HEK293 (cell line): ENCODE results near the gene IFNL4.
"Not testable (repeated sequence)": the region's sequence is repeated elsewhere in the genome, so short reads cannot be mapped to it uniquely, and the experiment has no call there.

Experiments
- CTCF ChIA-PET: fragments of 350-600 bp; formaldehyde crosslinking; extraction: SDS; loops from one replicate; lab custom pipeline; 2021; ENCODE audit warnings: antibody characterized with exemption; lab: Yijun Ruan, JAX
- POLR2A ChIA-PET: fragments of 300-600 bp; formaldehyde crosslinking; extraction: SDS; loops from one replicate; lab custom pipeline; 2020; ENCODE audit warnings: antibody characterized with exemption, inconsistent platforms; lab: Yijun Ruan, JAX
- H3K27ac ChIP-seq: fragments of 200-500 bp; sonication (Bioruptor generic); 2 replicates; pipeline ENCODE4 v1.5.1; 2014; ENCODE audit warnings: low read depth, low read length, control low read depth, inconsistent platforms; ENCODE audit errors: extremely low read depth
- H3K36me3 ChIP-seq, 2 experiments: fragments of 200-500 bp in 1 of 2; sonication (Bioruptor generic) in 1 of 2; 1 replicate in 1 of 2; 2 replicates in 1 of 2; pipeline ENCODE4 v1.5.1; 2014 to 2017; ENCODE audit warnings: inconsistent platforms in 2 of 2, low read length in 2 of 2; ENCODE audit not compliant: control insufficient read depth in 2 of 2, insufficient read depth in 1 of 2
- H3K4me1 ChIP-seq: fragments of 200-500 bp; sonication (Bioruptor generic); 2 replicates; pipeline ENCODE4 v1.5.1; 2014; ENCODE audit warnings: mild to moderate bottlenecking, low read length, inconsistent platforms; ENCODE audit not compliant: control insufficient read depth, insufficient read depth
- H3K4me3 ChIP-seq: 2 replicates; pipeline ENCODE4 v1.5.1; 2011; ENCODE audit warnings: low read depth, mild to moderate bottlenecking, control low read depth, low read length, moderate library complexity
- H3K9me3 ChIP-seq: fragments of 200-500 bp; sonication (Bioruptor generic); 2 replicates; pipeline ENCODE4 v1.5.1; 2014; ENCODE audit warnings: low read depth, low read length, inconsistent platforms; ENCODE audit not compliant: control insufficient read depth, insufficient read depth
- GFI1B ChIP-seq: fragments of 450-650 bp; formaldehyde crosslinking; IDR thresholded peaks from 2 replicates; pipeline ENCODE4 v1.5.1; 2016; ENCODE audit warnings: missing biosample characterization, missing genetic modification characterization
- GLI4 ChIP-seq: fragments of 450-650 bp; formaldehyde crosslinking; IDR thresholded peaks from 2 replicates; pipeline ENCODE4 v1.5.1; 2016; ENCODE audit warnings: missing biosample characterization, missing genetic modification characterization
- KLF1 ChIP-seq: fragments of 450-650 bp; formaldehyde crosslinking; IDR thresholded peaks from 2 replicates; pipeline ENCODE4 v1.5.1; 2016; ENCODE audit warnings: missing biosample characterization, missing genetic modification characterization
- ZEB2 ChIP-seq: fragments of 450-650 bp; formaldehyde crosslinking; IDR thresholded peaks from 2 replicates; pipeline ENCODE4 v1.5.1; 2016; ENCODE audit warnings: missing biosample characterization, missing genetic modification characterization
- ZNF121 ChIP-seq: fragments of 450-650 bp; formaldehyde crosslinking; IDR thresholded peaks from 2 replicates; pipeline ENCODE4 v1.5.1; 2016; ENCODE audit warnings: missing biosample characterization, missing genetic modification characterization
- ZNF214 ChIP-seq: fragments of 450-650 bp; formaldehyde crosslinking; IDR thresholded peaks from 2 replicates; pipeline ENCODE4 v1.5.1; 2017; ENCODE audit warnings: missing biosample characterization, mild to moderate bottlenecking, missing genetic modification characterization, borderline replicate concordance
- ZNF239 ChIP-seq: fragments of 450-650 bp; formaldehyde crosslinking; IDR thresholded peaks from 2 replicates; pipeline ENCODE4 v1.5.1; 2016; ENCODE audit warnings: missing biosample characterization, missing genetic modification characterization
- ZNF26 ChIP-seq: fragments of 450-650 bp; formaldehyde crosslinking; IDR thresholded peaks from 2 replicates; pipeline ENCODE4 v1.5.1; 2016; ENCODE audit warnings: missing biosample characterization, missing genetic modification characterization
- ZNF280D ChIP-seq: fragments of 450-650 bp; formaldehyde crosslinking; IDR thresholded peaks from 2 replicates; pipeline ENCODE4 v1.5.1; 2016; ENCODE audit warnings: missing biosample characterization, missing genetic modification characterization
- ZNF292 ChIP-seq: fragments of 450-650 bp; formaldehyde crosslinking; IDR thresholded peaks from 2 replicates; pipeline ENCODE4 v1.5.1; 2016; ENCODE audit warnings: low read depth, missing biosample characterization, missing genetic modification characterization, borderline replicate concordance
- ZNF514 ChIP-seq: fragments of 450-650 bp; formaldehyde crosslinking; IDR thresholded peaks from 2 replicates; pipeline ENCODE4 v1.5.1; 2016; ENCODE audit warnings: missing biosample characterization, missing genetic modification characterization
- ZNF580 ChIP-seq: fragments of 450-650 bp; formaldehyde crosslinking; IDR thresholded peaks from 2 replicates; pipeline ENCODE4 v1.5.1; 2016; ENCODE audit warnings: missing biosample characterization, missing genetic modification characterization
- ZNF621 ChIP-seq: fragments of 450-650 bp; formaldehyde crosslinking; IDR thresholded peaks from 2 replicates; pipeline ENCODE4 v1.5.1; 2017; ENCODE audit warnings: missing biosample characterization, missing genetic modification characterization
- ZNF768 ChIP-seq: fragments of 450-650 bp; formaldehyde crosslinking; IDR thresholded peaks from 2 replicates; pipeline ENCODE4 v1.5.1; 2018; ENCODE audit warnings: missing biosample characterization, mild to moderate bottlenecking, missing genetic modification characterization
- ZSCAN5A ChIP-seq: fragments of 450-650 bp; formaldehyde crosslinking; IDR thresholded peaks from 2 replicates; pipeline ENCODE4 v1.5.1; 2016; ENCODE audit warnings: missing biosample characterization, missing genetic modification characterization

IFNL4 gene

GRCh38 chr19:39219108-39219507 is 29.5 kb downstream of the IFNL4 start:
- H3K9me3 ChIP-seq, H3K4me1 ChIP-seq, H3K36me3 ChIP-seq, H3K27ac ChIP-seq, POLR2A ChIA-PET, H3K4me3 ChIP-seq: not testable (repeated sequence)
- CTCF ChIA-PET = interaction anchor here (0.7 to 5.2 kb wide), 6 partner anchors 31 to 193 kb away, joined by 3 to 25 read pairs (median 3); no protein-coding TSS in a partner anchor
- TF ChIP-seq KLF1 = 0 out of 2 replicates have a peak, but pooled peaks have one; percentile 11

GRCh38 chr19:39218230-39219007 is 30.2 kb downstream of the IFNL4 start:
- H3K4me1 ChIP-seq = no peaks in the 10 kb centered on the region
- no peaks in the 10 kb centered on the region; a peak in 1 of 3 replicates for H3K36me3 ChIP-seq
- peaks cover 2% of the 10 kb centered on the region; the same call in 1 of the 2 replicates for H3K9me3 ChIP-seq
- POLR2A ChIA-PET = no interaction called here
- TF ChIP-seq ZNF239 = no peak
- 0 out of 2 replicates have a peak, but pooled peaks have one; percentile 31 for TF ChIP-seq ZNF621 (tag by site-specific recombination)
- TF ChIP-seq ZNF26 = peak; percentile 83
- peak; percentile 87 for TF ChIP-seq ZNF121 (tag by site-specific recombination)
- no peak overlapping the region for H3K4me3 ChIP-seq
- H3K27ac ChIP-seq = no peak overlapping the region
- CTCF ChIA-PET = interaction anchor here (0.6 to 5.2 kb wide), 8 partner anchors 32 to 1158 kb away, joined by 3 to 25 read pairs (median 3); no protein-coding TSS in a partner anchor

GRCh38 chr19:39217094-39217493 is 31.6 kb downstream of the IFNL4 start:
- H3K9me3 ChIP-seq = peaks cover 2% of the 10 kb centered on the region; the same call in 1 of the 2 replicates
- ChIA-PET CTCF (interaction anchor here (0.6 to 5.2 kb wide), 3 partner anchors 26 to 114 kb away, joined by 3 to 25 read pairs (median 3); no protein-coding TSS in a partner anchor), POLR2A (no interaction called here)
- no peak overlapping the region for H3K27ac ChIP-seq
- H3K4me1 ChIP-seq = no peaks in the 10 kb centered on the region
- H3K4me3 ChIP-seq = no peak overlapping the region
- TF ChIP-seq ZNF514 (tag by site-specific recombination) = no peak
- 0 out of 2 replicates have a peak, but pooled peaks have one; percentile 6 for TF ChIP-seq GFI1B (tag by site-specific recombination)
- TF ChIP-seq, all 188 proteins: peak for 1
- H3K36me3 ChIP-seq = no peaks in the 10 kb centered on the region; a peak in 1 of 3 replicates

DNA sequence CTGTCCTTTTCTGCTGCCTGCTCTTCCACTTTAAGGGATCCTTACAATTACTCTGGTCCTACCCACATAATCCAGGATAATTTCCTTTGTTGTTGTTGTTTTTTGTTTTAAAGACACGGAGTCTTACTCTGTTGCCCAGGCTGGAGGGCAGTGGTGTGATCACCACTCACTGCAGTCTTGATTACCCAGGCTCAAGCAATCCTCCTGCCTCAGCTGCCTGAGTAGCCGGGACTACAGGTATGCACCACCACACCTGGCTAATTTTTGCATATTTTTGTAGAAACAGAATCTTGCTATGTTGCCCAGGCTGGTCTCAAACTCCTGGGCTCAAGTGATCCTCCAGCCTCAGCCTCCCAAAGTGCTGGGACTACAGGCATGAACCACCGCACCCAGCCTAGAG is 33.3 kb downstream of the IFNL4 start:
- H3K27ac ChIP-seq, H3K9me3 ChIP-seq, H3K4me1 ChIP-seq, H3K36me3 ChIP-seq, H3K4me3 ChIP-seq, POLR2A ChIA-PET: not testable (repeated sequence)
- CTCF ChIA-PET = interaction anchor here (0.6 to 5.2 kb wide), 6 partner anchors 10 to 556 kb away, joined by 3 to 25 read pairs (median 4); partner anchors contain the start of gene SYCN
- TF ChIP-seq ZNF121 (tag by site-specific recombination) = peak; percentile 60; the same call in 1 of the 2 replicates

DNA sequence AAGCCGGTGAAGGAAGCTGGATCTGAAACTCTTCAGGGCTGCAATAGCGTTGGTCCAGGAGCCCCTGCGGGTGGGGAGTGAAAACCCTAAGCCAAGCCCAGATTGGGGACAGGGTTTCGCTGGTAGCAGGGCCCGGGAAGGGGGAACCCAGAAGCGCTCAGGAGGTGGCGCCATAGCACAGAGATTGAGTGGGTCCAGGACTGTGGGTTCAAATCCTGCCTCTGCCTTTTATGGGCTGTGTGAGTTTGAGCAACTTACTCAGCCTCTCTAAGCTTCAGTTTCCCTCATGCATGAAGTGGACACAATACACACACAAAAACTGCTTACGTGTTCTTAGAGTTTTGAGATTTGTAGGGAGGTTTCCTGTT is 36.3 kb downstream of the IFNL4 start:
- H3K27ac ChIP-seq = no peak overlapping the region
- ChIA-PET POLR2A (interaction anchor here (1.1 kb wide), 1 partner anchor 9 kb away, joined by 9 read pairs; no protein-coding TSS in a partner anchor), CTCF (interaction anchor here (0.6 to 4.6 kb wide), 34 partner anchors 9 to 1052 kb away, joined by 3 to 36 read pairs (median 4); partner anchors contain the start of genes GMFG, MED29, PAF1 and SYCN)
- no peaks in the 10 kb centered on the region; a peak in 1 of 3 replicates for H3K36me3 ChIP-seq
- peaks cover 2% of the 10 kb centered on the region; the same call in 1 of the 2 replicates for H3K9me3 ChIP-seq
- H3K4me3 ChIP-seq = no peak overlapping the region
- H3K4me1 ChIP-seq = no peaks in the 10 kb centered on the region
- TF ChIP-seq ZSCAN5A = peak; percentile 53; the same call in 1 of the 2 replicates
- no peak for TF ChIP-seq ZNF214
- peak; percentile 27; the same call in 1 of the 2 replicates for TF ChIP-seq ZEB2 (tag by site-specific recombination)
- no peak for TF ChIP-seq ZNF292
- peak; percentile 97 for TF ChIP-seq ZNF580 (tag by site-specific recombination)
- TF ChIP-seq ZNF768 (tag by site-specific recombination) = peak; percentile 96; the same call in 1 of the 2 replicates
- TF ChIP-seq ZNF280D (tag by site-specific recombination) = 0 out of 2 replicates have a peak, but pooled peaks have one; percentile 65
- no peak for TF ChIP-seq GLI4 (tag by site-specific recombination)
